Astrocyte (in vitro differentiated cells and primary cell): ENCODE results near the gene NR6A1.

Source experiments
- EZH2 ChIP-seq: IDR thresholded peaks from 2 replicates; pipeline ENCODE4 v1.6.1; 2012; ENCODE audit warnings: mild to moderate bottlenecking, low read length, inconsistent platforms; ENCODE audit not compliant: insufficient read depth
- TF ChIP-seq, protein P1 (sequence below): IDR thresholded peaks from 2 replicates; pipeline ENCODE4 v1.5.1; 2011; ENCODE audit warnings: low read depth, mild to moderate bottlenecking, inconsistent platforms, low read length, moderate library complexity; ENCODE audit not compliant: insufficient read depth

DNA sequence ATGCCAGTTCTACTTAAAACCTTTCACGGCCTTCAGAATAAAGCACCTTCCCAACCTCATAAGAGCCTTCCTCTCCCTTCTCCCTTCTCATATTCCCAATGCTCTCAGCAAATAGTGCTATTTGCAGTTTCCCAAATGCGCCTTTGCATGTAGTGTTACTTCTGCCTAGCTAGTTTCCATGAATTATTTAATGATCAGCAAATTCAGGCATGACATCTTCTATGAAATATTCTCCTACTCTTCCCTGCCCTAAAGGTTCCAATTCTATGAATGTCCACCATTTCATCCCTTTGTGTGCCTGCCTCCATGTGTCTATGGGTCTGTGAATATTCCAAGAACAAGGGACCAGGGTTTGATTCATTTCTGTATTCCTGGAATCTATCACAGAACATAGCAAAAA lies 165.1 kb downstream of the NR6A1 start:
- TF ChIP-seq, protein P1, sequence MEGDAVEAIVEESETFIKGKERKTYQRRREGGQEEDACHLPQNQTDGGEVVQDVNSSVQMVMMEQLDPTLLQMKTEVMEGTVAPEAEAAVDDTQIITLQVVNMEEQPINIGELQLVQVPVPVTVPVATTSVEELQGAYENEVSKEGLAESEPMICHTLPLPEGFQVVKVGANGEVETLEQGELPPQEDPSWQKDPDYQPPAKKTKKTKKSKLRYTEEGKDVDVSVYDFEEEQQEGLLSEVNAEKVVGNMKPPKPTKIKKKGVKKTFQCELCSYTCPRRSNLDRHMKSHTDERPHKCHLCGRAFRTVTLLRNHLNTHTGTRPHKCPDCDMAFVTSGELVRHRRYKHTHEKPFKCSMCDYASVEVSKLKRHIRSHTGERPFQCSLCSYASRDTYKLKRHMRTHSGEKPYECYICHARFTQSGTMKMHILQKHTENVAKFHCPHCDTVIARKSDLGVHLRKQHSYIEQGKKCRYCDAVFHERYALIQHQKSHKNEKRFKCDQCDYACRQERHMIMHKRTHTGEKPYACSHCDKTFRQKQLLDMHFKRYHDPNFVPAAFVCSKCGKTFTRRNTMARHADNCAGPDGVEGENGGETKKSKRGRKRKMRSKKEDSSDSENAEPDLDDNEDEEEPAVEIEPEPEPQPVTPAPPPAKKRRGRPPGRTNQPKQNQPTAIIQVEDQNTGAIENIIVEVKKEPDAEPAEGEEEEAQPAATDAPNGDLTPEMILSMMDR, result no peak
- TF ChIP-seq EZH2, result no peak
